GM19328 (cell line): ENCODE measurements around the gene AGXT.

Experiments
- ATAC-seq: cut with Tn5 transposase; IDR thresholded peaks from one replicate; pipeline ENCODE4 v1.9.1; 2021; ENCODE audit warnings: mild to moderate bottlenecking, moderate library complexity; ENCODE audit not compliant: unreplicated experiment

AGXT gene

DNA sequence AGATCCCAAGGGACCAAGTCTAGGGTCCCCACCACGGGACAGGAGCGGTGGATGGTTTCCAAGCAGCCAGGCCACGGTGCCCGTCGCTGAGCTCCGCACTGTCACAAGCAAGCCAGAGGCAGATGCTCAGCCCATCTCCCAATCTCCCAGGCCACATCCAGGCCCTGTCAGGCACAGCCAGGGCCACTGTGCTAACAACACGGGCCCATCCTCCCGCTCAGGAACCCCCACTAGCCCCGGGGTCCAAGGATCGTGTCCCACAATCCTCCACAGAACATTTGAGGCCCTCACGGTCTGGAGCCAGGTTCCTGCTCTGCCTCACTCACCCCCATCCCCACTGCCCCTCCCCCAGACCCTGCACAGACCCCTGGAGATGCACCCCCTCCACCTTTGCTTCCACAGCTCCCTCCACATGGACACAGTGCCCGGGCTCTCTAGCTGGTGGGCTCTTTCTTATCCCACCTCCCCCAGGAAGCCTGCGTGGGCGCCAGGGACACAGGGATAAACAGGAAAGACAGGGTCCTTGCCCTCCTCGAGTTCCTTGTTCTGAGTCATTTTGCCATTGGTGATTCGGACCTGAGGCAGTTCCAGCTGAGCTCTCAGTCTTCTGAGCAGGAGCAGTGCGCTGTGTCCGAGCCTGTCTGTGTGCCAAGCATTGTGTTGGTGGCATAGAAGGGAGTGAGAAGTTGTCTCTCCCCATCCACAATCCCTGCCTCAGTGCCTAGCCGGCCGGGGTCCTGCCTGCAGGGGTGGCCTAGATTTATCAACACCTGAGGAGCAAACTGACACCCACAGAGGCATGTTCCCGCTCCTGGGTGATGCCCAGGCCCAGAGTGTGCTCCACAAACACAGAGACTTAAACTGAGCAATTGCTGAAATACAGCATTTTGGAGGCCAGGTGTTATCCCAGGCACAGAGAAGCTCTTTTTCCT lies 44.5 kb downstream of the AGXT start:
- ATAC-seq = no peak

DNA sequence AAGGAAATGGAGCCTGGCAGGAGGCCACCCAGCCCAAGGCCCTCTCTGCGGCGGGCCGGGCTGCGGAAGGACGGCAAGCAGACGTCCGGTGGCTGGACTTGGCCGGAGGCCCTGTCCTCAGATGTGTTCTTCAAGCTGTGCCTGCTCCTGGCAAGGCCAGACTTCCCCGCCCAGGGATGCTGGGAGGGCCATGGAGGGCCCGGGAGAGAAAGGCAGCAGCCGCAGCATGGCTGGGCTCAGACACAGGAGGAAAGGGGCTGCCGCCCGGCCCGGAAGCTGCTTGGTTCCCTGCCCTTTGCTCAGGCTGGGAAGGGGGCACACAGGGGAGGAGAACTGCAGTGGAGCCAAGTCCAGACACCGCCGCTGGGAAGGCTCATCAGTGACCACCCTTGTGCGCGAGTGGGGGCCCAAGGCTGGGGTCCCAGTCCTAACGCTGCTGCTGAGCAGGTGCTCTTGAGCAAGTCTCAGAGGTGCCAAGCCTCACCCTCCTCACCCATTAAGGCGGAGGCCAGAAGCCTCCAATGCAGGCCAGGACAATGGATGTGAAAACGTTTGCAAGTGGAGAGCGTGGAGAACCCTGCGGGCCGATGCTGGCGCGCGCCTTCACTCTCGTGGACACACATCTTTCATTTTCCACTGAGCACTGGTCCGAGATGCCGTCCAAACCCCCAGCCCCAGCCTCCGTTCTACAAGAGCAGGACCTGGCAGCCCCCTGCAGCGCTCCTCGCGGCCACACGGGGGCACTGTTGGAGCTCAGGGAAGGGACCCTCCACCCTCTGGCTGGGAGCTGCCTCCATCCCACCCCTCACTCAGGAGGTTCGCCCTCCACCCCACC lies 45.4 kb downstream of the AGXT start:
- ATAC-seq = no peak

DNA sequence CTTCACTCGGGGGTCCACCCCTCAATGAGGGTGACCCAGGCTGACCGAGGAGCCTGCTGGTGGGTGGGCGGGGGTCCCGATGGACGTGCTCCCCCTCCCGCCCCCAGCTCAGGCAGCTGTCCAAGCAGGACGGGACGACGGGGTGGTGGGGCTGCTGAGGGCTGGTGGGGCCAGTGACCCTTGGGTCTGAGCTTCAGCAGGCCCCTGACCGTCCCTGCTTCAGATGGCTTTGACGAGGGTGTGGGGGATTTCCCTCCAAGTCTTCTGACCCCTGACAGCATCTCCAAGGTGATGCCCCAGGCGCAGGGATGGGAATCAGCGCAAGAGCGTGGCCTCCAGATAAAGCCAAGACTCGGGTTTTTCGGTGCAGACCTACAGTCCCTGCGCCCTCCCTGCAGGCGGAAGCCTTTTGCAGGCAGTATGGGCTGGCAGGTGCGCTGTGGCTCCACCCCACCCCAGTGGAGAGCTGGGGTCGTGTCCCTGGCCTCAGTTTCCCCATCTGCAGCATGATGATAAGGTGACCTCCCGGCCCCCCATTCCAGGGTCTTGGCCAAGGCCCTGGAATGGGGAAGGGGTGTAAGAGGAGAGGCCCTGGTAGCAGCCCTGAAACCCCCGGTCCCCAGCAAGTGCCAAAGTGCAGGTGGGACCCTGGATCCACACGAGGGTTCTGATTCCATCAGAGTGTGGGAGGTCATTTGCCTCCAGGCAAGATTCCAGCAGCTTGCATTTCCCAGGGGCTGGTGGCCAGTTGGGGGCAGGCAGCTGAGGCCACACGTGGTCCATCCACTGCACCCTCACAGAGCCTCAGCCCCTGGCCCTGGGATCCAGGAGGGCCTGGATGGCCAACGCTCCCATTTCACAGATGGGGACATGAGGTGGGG lies 46.3 kb downstream of the AGXT start:
- ATAC-seq = no peak

DNA sequence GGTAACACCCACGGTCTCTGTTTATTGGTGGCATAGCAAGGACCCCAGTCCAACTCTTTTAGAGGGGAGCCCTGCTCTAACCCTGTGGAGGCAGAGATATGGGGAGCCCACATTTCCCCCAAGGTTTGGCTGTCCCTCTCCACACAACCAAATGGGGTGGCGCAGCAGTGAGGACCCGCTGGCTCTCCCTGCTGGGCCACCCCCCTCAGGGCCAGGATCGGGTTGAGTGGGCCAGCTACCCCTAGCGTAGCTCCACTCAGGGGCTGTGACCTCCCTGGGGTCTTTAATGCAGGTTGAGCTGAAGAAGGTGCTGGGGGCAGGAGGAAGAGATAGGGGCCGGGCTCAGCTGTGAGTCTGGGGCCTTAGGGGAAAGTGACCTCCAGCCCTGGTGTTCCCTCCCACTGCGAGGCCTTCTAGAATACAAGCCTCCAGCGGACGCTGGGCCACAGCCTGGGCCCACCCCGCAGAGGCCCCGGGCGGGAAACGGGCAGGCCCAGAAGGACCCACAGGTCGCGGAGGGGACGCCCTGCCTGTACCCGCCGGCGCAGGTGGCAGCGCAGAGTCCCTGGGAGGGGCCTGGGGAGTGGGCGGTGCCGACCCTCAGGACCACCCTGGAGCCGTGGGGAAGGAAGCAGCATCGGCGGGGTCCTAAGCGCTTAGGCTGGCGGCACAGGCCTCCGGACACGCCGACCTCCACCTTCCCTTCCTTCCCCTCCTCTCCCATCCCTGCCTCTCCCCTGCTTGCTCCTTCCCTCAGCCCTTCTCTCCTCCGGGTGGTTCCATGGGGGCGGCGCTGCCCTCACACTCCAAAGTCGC lies 47.1 kb downstream of the AGXT start:
- ATAC-seq = no peak

DNA sequence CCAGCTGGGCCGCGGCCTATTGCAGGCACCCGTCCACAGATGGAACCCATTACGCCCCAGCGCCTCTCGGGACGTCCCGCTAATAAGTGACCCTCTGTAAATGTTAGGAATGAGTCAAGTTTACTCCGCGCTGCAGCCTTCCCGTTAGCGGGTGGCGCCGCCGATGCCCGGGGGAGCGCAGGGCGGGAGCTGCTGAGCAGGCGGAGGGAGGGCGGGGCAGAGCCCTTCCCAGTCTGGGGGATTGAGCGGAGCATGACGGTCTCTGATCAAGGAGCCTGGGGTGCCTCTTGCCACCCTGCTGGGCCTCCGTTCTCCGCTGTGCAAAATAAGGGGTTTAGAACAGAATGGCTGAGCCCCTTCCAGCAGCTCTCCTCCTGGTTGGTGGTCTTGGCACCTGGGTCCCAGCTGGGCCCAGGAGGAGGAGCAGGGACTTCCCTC lies 48.0 kb downstream of the AGXT start:
- ATAC-seq = no peak

DNA sequence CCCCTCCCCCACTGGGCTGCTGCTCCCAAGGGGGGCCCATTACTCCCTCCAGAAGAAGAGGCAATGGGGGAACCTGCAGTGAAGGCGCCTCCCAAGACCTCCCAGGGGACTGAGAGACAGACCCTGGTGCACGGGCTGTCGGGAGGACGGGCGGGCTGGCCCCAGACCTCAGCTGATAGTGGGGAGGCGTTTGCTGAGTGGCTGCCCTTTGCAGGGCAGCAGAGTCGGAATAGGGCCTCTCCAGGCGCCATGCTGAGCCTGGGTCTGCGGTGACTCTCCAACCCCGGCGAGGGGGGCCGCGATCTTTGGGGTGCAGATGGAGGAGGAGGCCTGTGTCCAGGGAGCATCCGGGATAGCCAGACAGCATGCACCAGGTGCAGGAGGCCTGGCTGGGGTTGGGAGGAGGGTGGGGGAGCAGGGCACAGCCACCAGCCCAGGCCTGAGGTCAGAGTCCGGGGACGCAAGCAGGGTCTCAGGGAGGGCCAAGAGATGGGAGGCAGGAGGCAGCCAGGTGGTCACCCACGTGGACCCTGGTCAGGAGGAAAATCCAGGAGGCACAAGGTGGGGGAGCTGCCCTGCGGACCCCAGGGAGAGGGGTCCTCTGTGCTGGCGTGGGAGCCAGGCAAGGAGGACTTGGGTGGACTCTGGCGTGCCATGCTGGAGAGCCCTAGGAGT lies 48.5 kb downstream of the AGXT start:
- no peak for ATAC-seq

DNA sequence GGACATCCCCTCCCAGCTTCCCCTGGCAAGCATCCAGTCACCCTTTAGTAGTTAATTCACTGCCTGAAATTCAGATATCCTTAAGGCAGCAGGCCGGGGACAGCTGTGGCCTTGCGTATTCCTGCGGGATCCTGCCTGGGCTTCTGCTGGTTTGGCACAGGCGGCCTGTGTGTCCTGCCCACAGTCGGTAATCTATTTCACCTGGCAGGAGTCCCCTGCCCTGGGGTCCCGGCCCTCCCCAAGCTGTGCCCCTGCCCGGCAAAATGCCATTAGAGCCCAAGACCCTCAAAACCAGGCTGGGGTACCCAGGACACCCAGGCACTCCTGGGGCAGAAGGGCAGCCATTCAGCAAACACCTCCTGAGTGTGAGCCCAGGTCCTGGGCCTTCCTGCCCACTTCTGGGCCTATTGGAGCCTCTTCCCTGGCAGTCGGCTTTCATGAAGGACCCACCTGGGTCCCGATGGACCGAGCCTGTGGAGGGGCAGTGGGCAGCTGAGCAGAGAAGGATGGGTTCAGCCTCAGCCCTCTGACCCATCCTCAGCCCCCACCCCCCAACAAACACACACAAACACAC lies 49.1 kb downstream of the AGXT start:
- ATAC-seq = no peak

DNA sequence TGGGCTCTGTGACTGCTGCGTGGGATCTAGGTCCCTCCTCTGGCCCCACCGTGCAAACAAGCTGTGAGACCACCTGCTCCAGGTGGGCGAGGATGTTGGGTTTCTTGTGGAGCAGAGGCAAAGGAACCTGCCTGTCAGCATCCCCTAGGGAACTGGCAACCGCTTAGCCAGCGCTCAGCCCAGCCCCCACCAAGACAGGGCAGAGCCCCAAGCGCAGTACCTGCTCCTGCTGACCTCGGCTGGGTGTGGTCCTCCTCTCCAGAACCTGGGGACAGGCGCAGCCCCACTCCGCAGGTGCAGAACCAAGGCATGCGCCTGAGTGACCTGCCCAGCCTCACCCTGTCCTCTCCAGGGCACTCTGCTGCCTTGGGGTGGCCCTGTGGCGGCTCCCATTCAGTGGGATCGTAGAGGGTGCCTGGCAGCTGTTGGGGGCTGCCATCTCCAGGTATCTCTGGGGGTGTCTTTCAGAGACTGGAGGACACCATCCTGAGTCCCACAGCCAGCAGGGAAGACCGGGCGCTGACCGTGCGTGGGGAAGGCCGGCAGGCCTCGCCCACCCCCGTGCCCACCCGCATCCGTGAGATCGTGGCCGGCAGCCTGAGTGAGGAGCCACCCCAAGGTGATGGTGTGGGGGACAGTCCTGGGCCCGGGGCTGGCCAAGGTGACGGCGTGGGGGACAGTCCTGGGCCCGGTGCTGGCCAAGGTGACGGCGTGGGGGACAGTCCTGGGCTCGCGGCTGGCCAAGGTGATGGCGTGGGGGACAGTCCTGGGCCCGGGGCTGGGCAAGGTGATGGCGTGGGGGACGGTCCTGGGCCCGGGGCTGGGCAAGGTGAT lies 49.9 kb downstream of the AGXT start:
- ATAC-seq = no peak

DNA sequence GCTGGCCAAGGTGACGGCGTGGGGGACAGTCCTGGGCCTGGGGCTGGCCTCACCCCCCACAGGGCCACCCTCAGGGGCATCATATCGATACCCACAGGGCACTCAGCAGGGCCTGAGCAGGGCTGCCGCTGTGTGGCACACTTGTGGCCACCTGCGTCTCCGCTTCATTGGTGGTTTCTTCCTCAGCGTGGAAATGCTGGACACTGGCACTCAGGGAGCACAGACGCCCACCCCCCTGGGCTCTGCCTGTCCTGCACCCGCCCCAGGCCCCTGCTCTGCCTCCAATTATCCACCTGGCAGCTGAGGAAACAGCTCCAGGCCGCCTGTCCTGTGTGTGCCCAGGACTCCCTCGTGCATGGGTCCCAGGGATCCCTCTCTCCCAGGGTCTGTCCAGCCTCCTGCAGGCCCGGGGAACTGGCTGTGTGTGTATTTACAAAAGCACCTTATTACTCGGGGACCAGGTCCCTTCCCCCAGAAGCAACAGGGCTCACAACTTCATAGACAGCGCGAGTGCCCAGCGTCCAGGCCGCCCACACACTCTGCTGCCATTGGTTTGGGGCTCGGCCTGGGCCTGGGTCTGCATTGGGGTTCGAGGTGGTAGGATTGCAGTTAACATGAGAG lies 50.6 kb downstream of the AGXT start:
- ATAC-seq = no peak

DNA sequence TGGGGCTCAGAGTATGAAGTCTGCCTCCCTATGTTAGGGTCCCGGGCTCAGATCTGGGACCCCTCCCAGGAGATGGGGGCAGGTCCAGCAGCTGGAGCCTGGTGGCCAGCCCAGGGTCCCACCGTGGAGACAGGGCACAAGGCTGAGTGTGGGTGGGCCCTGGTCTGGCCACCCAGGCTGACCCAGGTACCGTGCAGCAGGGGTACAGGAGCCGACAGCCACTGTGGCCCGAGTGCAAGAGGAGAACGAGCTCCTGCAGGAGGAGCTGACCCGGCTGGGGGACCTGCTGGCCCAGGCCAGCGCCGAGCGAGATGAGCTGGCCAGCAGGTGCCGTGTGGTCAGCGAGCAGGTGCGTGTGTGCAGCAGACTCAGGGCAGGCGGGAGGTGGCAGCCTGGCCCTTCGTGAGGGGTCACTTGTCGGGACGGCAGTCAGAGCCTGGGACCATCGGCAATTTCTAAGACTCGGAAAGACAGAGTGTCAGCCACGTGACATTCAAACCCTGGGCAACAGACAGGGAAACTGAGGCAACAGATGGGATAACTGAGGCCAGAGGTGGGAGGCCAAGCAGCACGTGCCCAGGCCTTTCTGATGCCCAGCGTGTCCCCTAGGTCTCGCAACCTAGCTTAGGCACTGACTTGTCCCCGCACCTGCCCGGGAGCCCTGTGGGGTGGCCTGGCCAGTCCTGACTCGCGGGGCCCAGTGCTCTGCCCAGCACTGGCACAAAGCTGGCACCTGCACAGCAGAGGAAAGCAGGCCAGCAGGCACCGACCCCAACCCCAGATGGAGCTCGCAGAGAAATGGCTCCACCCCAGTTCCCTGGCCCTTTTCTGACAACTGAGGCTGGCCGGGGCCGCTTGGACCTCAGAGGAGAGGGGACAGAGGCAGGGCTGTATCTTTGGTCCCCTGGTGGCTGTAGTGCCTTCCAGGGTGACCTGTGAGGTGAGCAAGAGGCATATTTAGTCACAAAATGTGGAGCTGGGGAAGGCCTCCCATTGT lies 51.5 kb downstream of the AGXT start:
- ATAC-seq = no peak

DNA sequence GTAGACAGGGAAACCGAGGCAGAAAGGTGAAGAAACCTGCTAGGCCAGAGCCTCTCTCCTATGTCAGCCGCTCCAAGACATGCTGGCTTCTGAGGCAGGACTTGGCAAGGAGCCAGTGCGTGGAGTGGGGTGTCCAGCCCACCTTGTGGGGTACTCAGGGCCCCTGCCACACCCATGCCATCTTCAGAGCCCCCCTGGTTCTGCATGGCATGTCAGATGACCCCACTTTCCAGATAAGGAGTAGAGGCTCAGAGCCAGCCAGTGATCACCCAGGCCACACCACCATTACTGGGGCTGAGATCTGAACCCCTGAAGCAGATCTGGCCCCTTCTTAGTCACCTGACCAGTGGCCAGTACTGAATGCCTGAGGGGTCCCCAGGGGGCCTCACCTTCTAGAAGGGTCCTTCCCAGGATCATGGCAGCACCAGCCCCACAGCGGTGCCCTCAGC lies 52.2 kb downstream of the AGXT start:
- ATAC-seq = no peak

DNA sequence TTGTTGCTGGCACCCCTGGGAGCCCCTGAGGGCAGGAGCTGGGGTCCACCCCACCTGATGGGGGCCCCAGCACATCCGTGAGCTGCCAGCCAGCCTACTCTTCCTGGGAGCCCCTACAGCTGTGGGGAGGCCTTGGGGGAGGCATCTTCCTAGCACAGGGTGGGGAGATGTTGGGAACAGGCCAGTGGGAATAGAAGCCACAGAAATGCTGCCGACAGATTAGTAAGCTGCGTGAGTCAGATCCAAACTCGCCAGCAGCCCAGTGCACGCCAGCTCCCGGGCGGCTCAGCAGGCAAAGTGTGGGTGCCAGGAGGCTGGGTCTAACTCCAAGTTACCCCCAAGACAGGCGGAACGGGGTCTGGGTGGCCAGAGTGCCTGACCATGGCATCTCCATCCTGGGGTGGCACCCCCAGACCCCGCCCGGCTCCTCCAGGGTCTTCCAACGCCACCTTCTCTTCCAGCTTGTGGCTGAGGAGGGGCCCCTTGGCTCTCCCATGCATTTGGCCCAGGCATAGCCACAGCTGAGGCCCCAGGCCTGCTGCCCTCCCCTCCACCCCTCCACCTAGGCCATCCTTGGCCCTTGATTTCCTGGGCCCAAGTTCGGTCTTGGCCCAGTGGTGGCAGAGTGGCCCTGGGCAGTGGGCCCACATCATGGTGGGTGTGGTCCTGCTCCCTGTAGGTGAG lies 52.8 kb downstream of the AGXT start:
- no peak for ATAC-seq

DNA sequence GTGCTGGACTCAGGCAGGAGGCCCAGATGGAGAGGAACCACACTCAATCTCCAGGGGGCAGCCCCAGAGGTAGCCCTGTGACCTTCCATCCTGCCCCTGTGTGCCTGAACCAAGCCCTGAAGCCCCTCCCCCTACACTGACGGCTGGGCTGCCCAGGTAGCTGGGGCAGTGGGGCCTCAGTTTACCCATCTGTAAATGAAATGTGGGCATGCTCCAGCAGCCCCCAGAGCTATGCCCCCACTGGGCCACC lies 53.3 kb downstream of the AGXT start:
- no peak for ATAC-seq

DNA sequence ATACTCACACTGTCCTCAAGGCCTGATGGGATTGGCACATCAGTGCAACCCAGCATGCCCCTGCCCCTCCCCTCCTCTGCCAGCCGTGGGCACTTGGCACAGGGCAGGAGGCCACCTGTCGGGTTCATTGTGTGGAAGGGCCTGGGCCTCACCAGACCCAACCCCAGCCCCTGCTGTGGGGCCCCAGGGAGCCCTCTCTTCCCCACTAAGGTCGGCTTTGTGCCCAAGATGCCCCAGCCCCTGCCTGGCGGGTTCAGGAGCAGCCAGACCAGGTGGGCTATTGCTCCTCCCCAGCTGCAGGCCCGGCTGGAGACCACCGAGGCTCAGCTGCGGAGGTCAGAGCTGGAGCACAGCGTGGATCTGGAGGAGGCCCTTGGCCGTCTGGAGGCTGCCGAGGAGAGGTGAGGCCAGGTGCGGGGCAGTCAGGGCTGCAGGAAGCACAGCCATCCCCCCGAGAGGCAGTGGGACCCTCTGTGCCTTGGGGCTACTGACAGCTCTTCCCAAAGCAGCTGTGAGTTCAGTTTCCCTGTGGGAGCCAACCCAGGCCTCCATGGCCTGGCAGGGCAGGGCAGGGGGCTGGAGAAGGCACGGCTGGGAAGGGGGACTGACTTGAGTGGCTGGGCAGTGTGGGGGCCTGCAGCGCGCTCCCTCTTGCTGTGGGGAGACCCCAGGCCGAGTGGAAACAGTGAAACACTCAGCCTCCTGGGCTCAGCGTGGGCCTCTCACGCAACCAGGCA lies 53.8 kb downstream of the AGXT start:
- ATAC-seq = no peak

DNA sequence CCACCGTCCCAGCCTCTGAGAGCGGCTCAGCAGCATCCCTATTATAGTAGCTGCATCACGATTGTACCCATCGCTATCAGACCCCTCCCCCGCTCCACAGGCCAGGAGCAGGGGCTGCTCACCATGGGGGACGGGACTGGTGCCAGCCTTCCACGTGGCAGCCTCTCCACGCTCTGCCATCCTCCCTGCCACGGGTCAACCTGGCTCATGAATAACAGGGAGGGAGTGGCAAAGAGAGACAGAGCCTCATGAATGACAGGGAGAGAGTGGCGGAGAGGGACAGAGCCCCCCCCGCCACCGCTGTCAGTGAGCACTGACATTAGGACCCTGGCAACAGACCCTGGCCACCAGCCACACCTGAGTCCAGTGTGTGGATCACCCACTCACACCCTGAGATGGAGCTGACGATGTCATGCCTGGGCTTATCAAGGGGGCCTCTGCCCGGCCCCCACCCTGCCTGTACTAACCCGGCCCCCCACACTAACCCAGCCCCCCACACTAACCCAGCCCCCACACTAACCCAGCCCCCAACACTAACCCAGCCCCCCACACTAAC lies 54.4 kb downstream of the AGXT start:
- no peak for ATAC-seq
